ENCODE measurements around the gene PAX3. TPM values are rescaled to one million over a fixed set of nuclear protein-coding genes. Genes with fewer than 3 reads are reported as not detected.

Gene PAX3
- total RNA-seq, 1 experiment from 2014 or later = 4.2 TPM

DNA sequence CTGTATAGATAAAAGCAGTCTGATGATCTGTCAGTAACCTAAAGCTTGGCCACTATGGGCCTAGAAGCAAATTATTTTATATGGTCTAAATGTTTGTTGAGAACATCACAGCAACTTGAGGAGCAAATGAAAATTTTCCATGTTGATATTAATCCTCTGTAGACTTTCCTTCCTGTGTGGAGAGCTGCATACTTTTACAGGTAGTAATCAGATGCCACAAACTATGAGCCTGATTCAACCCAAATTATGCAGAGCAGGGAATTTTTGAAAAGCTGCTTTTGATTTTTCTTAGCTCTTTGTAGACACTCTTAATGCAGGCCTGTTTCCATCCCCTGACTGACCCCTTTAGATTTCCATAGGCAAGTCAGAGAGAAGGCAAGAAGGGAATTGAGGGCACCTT is 17.3 kb downstream of the PAX3 start:
- no peak for DNase-seq (ENCODE audit: extremely low read depth, low read depth)

GRCh38 chr2:222280795-222281194 is 18.0 kb downstream of the PAX3 start:
- no peak for DNase-seq (ENCODE audit: extremely low read depth, low read depth)

- no peak for DNase-seq (ENCODE audit: extremely low read depth, low read depth)
Observed at GRCh38 chr2:222272446-222273015, 26.3 kb downstream of the PAX3 start.

- no peak for DNase-seq (ENCODE audit: extremely low read depth, low read depth)
Observed at GRCh38 chr2:222271854-222272253, 26.9 kb downstream of the PAX3 start.

DNA sequence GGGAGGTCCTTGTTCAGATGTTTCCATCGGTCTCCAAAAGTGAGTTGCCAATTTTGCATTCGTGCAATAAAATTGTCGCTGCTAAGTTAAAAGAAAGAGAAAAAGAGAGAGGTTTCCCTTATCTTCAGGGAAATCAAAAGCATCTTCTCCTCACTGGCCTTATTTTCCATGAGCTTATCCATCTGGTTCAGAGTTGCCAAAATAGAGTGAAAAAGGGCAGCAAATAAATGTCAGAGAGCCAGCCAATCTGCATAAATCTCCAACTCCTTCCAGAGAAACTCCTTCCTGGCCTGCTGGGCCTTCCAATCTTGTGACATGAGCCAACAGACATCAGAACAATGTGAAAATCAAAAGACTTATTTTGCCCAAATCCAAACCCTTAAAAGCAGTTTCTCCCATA is 28.4 kb downstream of the PAX3 start:
- DNase-seq (ENCODE audit: extremely low read depth, low read depth) = no peak

DNA sequence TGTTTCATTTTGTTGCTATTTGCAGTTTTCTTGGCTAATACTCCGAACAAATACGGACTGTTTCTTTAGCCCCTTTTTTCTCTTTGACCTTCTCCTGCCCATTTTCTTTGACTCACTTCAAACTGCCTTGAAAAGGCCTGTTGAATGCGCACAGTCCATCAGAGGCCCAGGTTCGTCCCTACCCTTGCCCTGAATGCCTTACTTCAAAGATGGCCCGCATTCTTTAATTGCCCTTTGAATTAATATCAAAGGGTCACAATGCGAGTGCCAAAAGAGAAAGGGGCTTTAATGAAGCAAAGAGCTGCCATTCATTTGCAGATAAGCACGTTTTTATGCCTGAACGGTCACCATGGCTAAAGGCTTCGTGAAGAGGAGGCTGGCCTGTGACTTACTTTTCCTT is 29.7 kb downstream of the PAX3 start:
- DNase-seq (ENCODE audit: extremely low read depth, low read depth) = no peak

- no peak for DNase-seq (ENCODE audit: extremely low read depth, low read depth)
Observed at GRCh38 chr2:222268311-222268990, 30.3 kb downstream of the PAX3 start.

- DNase-seq (ENCODE audit: extremely low read depth, low read depth) = no peak
Observed at GRCh38 chr2:222264791-222265320, 33.9 kb downstream of the PAX3 start.

DNA sequence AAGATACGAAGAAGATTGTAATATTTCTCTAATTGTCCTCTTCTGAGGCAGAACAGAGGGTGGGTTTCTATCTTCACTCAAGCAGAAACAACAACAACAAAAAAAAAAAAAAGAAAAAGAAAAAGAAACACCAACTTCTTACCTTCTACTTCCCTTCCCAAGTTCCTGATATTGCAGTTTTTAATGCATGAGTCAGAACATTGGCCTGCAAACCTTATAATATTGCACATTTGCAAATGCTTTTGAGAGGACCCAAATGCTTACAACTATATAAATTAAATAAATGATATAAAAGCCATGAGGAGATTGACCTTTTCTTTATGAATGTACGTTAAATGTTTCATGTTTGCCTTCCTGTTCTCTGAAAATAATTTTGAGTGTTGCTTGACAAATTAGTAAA is 37.3 kb downstream of the PAX3 start:
- DNase-seq (ENCODE audit: extremely low read depth, low read depth) = no peak

GRCh38 chr2:222257645-222258044 is 41.2 kb downstream of the PAX3 start:
- no peak for DNase-seq (ENCODE audit: extremely low read depth, low read depth)

- no peak for DNase-seq (ENCODE audit: extremely low read depth, low read depth)
Observed at GRCh38 chr2:222256250-222256649, 42.5 kb downstream of the PAX3 start.

DNA sequence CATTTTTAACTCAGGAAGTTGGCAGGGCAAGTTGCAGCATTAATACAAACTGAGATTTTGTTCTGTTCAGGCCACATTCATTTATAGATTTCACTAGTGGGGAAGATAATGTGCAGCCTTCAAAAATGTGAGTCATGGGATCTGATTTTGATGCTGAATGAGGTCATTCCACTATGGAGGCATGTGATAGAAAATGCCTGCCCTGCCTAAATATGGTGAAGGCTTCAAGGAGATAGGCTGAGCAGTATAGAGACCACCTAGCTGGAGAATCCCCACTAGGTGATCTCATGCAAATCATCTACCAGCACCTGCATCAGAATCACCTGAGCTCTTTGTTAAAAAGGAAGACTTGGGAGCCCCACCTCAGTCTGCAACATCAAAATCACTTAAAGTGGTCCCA is 43.7 kb downstream of the PAX3 start:
- DNase-seq (ENCODE audit: extremely low read depth, low read depth) = no peak

- DNase-seq (ENCODE audit: extremely low read depth, low read depth) = no peak
Observed at GRCh38 chr2:222250313-222250712, 48.5 kb downstream of the PAX3 start.

GRCh38 chr2:222249444-222249843 is 49.4 kb downstream of the PAX3 start:
- DNase-seq (ENCODE audit: extremely low read depth, low read depth) = no peak

DNA sequence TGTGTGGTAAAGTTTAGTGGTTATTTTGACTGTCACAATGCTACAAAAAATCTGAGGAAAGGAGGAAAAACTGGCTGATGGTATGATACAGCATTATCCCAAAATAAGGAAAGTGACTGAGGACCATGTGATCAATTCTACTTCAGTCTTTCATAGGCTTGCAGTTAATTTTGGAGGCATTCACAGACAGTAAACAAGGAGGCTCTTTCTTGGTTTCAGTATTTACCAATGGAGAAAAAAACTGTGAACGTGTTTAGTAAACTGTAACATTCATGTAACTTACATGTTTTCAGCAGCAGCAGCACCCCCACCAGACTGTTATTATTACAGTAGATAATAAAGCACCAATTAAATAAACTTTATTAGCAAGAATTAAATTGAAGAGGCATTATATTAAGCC is 50.0 kb downstream of the PAX3 start:
- DNase-seq (ENCODE audit: extremely low read depth, low read depth) = no peak

- no peak for DNase-seq (ENCODE audit: extremely low read depth, low read depth)
Observed at GRCh38 chr2:222248256-222248655, 50.5 kb downstream of the PAX3 start.

DNA sequence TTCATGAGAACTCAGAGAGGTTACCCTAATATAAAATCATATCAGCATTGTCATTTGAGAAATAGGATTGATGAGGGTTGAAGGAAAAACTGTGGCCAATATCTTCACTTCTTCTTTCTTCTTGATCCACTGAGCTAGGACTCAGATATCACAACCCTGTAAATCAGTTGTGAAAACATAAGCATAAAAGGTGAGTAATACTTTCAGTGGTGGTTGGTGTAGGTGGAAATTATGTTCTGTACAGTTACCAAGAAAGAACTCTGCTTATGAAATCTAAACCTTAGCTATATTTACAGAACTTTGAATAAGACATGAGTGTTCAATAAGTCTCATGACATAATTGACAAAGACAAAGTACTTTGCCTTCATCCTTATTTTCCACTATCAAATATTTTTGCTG is 56.3 kb downstream of the PAX3 start:
- no peak for DNase-seq (ENCODE audit: extremely low read depth, low read depth)

DNA sequence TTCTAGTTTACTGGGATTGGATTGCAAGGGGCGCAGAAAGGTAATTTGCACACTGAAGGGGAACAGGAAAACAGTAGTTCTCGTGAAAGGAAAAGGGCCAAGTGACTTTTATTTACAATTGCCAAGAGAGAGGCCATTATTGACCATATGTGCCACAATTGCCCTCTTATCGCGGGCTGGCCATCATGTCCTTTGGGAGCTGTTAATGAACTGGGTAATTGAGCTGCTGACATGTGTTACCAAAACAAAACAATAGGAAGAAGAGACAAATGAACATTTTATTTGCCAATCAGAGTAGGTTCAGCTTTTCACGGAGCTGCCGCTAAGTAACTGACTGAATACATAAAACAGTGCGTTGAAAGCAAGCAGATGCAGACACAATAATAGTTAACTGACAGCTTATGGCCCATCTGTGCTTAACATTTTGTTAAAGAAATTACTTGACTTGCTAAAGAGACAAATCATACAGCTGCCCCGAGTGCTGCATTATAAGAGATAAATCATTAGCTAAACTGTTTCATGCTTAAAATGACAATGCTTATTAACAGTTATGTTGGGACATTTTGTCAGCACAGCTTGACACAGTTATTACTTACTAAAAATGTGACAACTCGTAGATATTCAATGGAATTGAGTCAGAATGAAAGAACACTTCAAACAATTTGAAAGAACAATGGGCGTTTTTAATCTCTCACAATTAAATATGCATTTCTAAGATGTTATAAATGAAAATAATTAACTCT is 57.5 kb downstream of the PAX3 start:
- DNase-seq (ENCODE audit: extremely low read depth, low read depth) = no peak

GRCh38 chr2:222240676-222241049 is 58.1 kb downstream of the PAX3 start:
- DNase-seq (ENCODE audit: extremely low read depth, low read depth) = no peak

- no peak for DNase-seq (ENCODE audit: extremely low read depth, low read depth)
Observed at GRCh38 chr2:222239945-222240675, 58.7 kb downstream of the PAX3 start.

- DNase-seq (ENCODE audit: extremely low read depth, low read depth) = no peak
Observed at GRCh38 chr2:222239091-222239490, 59.7 kb downstream of the PAX3 start.

All from NCI-H460 (cell line).